Embryonic facial prominence (tissue), 1 donor: ENCODE data around the gene ADAMTS13.

ENCODE experiments used
- DNase-seq: peaks from one replicate; pipeline ENCODE4 v3.0.0-alpha.2; 2016; ENCODE audit errors: extremely low spot score

The ADAMTS13 gene

DNA sequence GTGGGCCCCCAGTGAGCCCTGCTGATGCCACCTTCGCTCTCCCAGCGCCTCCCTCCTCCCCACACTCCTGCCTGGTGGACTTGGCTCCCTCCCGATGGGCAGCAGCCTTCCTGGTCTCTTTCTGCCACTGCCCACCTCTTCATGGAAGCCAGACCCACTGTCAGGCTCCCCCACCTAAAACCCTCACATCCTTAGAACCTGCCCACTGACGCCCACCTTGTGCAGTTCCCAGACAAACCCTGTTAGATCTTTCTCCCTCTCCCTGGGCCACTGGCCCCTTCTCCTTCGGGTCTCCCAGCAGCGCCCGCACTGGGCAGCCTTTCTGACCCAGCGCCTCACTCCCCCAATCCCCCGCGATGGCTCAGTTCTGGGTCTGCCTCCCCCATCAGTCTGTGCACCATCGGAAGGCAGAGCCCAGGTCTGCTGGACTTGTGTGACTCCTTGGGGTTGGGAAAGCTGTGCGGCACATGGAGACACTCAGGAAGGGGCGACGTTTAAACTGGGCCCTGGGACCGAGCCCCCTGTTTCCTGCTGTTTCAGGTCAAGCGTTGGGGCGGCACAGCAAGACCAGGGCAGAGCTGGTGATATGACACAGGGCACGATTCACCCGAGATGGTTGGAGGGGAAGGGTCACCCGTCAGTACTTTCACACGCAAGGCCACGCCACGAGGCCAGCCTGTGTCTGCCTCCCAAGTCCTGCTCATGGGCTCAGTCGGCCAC, 85.2 kb downstream of the ADAMTS13 start:
- DNase-seq, result no peak

DNA sequence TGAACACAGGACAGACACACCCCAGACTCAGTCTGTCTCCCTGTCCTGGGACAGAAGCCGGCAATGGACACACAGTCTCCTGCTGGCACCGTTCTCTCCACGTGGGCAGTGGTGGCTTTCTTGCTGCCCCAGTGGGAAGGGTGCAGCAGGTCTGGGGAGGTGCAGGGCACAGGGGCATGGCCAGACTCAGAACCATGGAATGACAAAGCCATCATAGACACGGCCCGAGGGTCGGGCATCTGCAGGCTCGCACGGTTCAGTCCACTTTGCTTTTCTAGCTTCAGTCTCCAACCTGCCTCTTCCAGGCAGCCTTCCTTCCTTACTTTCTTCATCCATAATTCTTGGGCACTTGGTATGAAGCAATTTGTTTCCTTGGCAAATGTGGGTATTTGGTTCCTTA, 85.9 kb downstream of the ADAMTS13 start:
- no peak for DNase-seq
